SJCRH30 (cell line): ENCODE measurements around the gene GCHFR. TPM values are rescaled to one million over a fixed set of nuclear protein-coding genes. Genes with fewer than 3 reads are reported as not detected.
A peak's percentile ranks its signal among the peaks of the same experiment; 100 is the strongest.

Experiments
- DNase-seq, 2 experiments: peaks; one replicate each; pipeline ENCODE4 v3.0.0-alpha.2; 2015 to 2020
- H3K27ac ChIP-seq: fragments of 250-450 bp; sonication (Bioruptor Pico); 2 replicates; pipeline ENCODE4 v1.5.1; 2020; ENCODE audit warnings: mild to moderate bottlenecking, moderate library complexity
- H3K27me3 ChIP-seq: fragments of 250-450 bp; sonication (Bioruptor Pico); 2 replicates; pipeline ENCODE4 v1.5.1; 2020; ENCODE audit warnings: mild to moderate bottlenecking, moderate library complexity
- H3K36me3 ChIP-seq: fragments of 250-450 bp; sonication (Bioruptor Pico); 2 replicates; pipeline ENCODE4 v1.5.1; 2020; ENCODE audit warnings: mild to moderate bottlenecking, moderate library complexity
- H3K4me1 ChIP-seq: fragments of 250-450 bp; sonication (Bioruptor Pico); 2 replicates; pipeline ENCODE4 v1.5.1; 2020; ENCODE audit warnings: mild to moderate bottlenecking, moderate library complexity
- H3K4me3 ChIP-seq: fragments of 250-450 bp; sonication (Bioruptor Pico); 2 replicates; pipeline ENCODE4 v1.5.1; 2020; ENCODE audit warnings: mild to moderate bottlenecking, moderate library complexity
- H3K9me3 ChIP-seq: fragments of 250-450 bp; sonication (Bioruptor Pico); replicated peaks from 2 replicates; pipeline ENCODE4 v1.5.1; 2020; ENCODE audit warnings: mild to moderate bottlenecking, moderate library complexity
- total RNA-seq: library from RNA; depleted of rRNA; stranded (reverse); fragments of >200 nt; shearing (Covaris generic); gene quantifications from 2 replicates; pipeline ENCODE4 v1.2.3, GENCODE V29; 2014

Gene GCHFR
- total RNA-seq, 1 experiment from 2014 or later = not detected

GRCh38 chr15:40782609-40783227, 18.9 kb downstream of the GCHFR start:
- Histone ChIP-seq H3K36me3 (peaks cover 4% of the 10 kb centered on the region), H3K27ac (no peak overlapping the region), H3K4me1 (peaks cover 7% of the 10 kb centered on the region), H3K4me3 (no peak overlapping the region), H3K9me3 (no peaks in the 10 kb centered on the region), H3K27me3 (no peaks in the 10 kb centered on the region)
- DNase-seq = peak; percentile 49 to 70

- no peaks in the 10 kb centered on the region for H3K9me3 ChIP-seq
- H3K27me3 ChIP-seq = no peaks in the 10 kb centered on the region
- no peak for DNase-seq
- no peak overlapping the region for H3K4me3 ChIP-seq
- H3K4me1 ChIP-seq = peaks cover 22% of the 10 kb centered on the region
- no peak overlapping the region for H3K27ac ChIP-seq
- no peaks in the 10 kb centered on the region; the same call in none of the 2 replicates for H3K36me3 ChIP-seq
Observed at GRCh38 chr15:40785164-40785563, 21.3 kb downstream of the GCHFR start.

GRCh38 chr15:40785814-40786213, 21.9 kb downstream of the GCHFR start:
- no peak overlapping the region for H3K27ac ChIP-seq
- peaks cover 22% of the 10 kb centered on the region for H3K4me1 ChIP-seq
- no peaks in the 10 kb centered on the region for H3K9me3 ChIP-seq
- no peak overlapping the region for H3K4me3 ChIP-seq
- H3K27me3 ChIP-seq = no peaks in the 10 kb centered on the region
- H3K36me3 ChIP-seq = no peaks in the 10 kb centered on the region; the same call in none of the 2 replicates
- DNase-seq = no peak

GRCh38 chr15:40787344-40787841, 23.5 kb downstream of the GCHFR start:
- peaks cover 22% of the 10 kb centered on the region for H3K4me1 ChIP-seq
- H3K9me3 ChIP-seq = no peaks in the 10 kb centered on the region
- H3K27me3 ChIP-seq = no peaks in the 10 kb centered on the region
- H3K4me3 ChIP-seq = no peak overlapping the region
- no peaks in the 10 kb centered on the region; the same call in none of the 2 replicates for H3K36me3 ChIP-seq
- peak in 1 of 2 experiments; percentile 58 for DNase-seq
- H3K27ac ChIP-seq = no peak overlapping the region

GRCh38 chr15:40787991-40788390, 24.1 kb downstream of the GCHFR start:
- no peaks in the 10 kb centered on the region; the same call in none of the 2 replicates for H3K36me3 ChIP-seq
- H3K4me3 ChIP-seq = no peak overlapping the region
- H3K9me3 ChIP-seq = no peaks in the 10 kb centered on the region
- no peaks in the 10 kb centered on the region for H3K27me3 ChIP-seq
- no peak for DNase-seq
- peaks cover 22% of the 10 kb centered on the region for H3K4me1 ChIP-seq
- no peak overlapping the region for H3K27ac ChIP-seq

- peak; percentile 88 to 93 for DNase-seq
- Histone ChIP-seq H3K4me1 (peaks cover 22% of the 10 kb centered on the region), H3K27ac (peak overlapping the region; percentile 19; the same call in 1 of the 2 replicates), H3K9me3 (no peaks in the 10 kb centered on the region), H3K36me3 (no peaks in the 10 kb centered on the region; the same call in none of the 2 replicates), H3K27me3 (no peaks in the 10 kb centered on the region), H3K4me3 (no peak overlapping the region)
Observed at GRCh38 chr15:40789119-40789518, 25.3 kb downstream of the GCHFR start.

- no peak overlapping the region for H3K4me3 ChIP-seq
- no peaks in the 10 kb centered on the region; the same call in 1 of the 2 replicates for H3K36me3 ChIP-seq
- no peak overlapping the region for H3K27ac ChIP-seq
Observed at GRCh38 chr15:40789999-40790398, 26.1 kb downstream of the GCHFR start.

GRCh38 chr15:40790718-40791117, 26.9 kb downstream of the GCHFR start:
- no peaks in the 10 kb centered on the region for H3K27me3 ChIP-seq
- no peaks in the 10 kb centered on the region for H3K9me3 ChIP-seq
- no peak overlapping the region for H3K4me3 ChIP-seq
- H3K27ac ChIP-seq = no peak overlapping the region
- H3K36me3 ChIP-seq = no peaks in the 10 kb centered on the region; the same call in 1 of the 2 replicates
- peaks cover 22% of the 10 kb centered on the region for H3K4me1 ChIP-seq
- no peak for DNase-seq

More at GRCh38 chr15:40789999-40790398, 26.1 kb downstream of the GCHFR start:
- no peak for DNase-seq
- H3K4me1 ChIP-seq = peaks cover 22% of the 10 kb centered on the region
- H3K9me3 ChIP-seq = no peaks in the 10 kb centered on the region
- H3K27me3 ChIP-seq = no peaks in the 10 kb centered on the region

- peaks cover 19% of the 10 kb centered on the region for H3K4me1 ChIP-seq
- no peak overlapping the region for H3K4me3 ChIP-seq
- DNase-seq = no peak
- H3K9me3 ChIP-seq = no peaks in the 10 kb centered on the region
- H3K36me3 ChIP-seq = no peaks in the 10 kb centered on the region; the same call in 1 of the 2 replicates
- no peaks in the 10 kb centered on the region for H3K27me3 ChIP-seq
- H3K27ac ChIP-seq = no peak overlapping the region
Observed at GRCh38 chr15:40792394-40792793, 28.5 kb downstream of the GCHFR start.

GRCh38 chr15:40793216-40793989, 29.5 kb downstream of the GCHFR start:
- peaks cover 2% of the 10 kb centered on the region for H3K36me3 ChIP-seq
- H3K4me3 ChIP-seq = no peak overlapping the region
- no peak overlapping the region for H3K27ac ChIP-seq
- peaks cover 11% of the 10 kb centered on the region for H3K4me1 ChIP-seq
- DNase-seq = no peak
- H3K9me3 ChIP-seq = no peaks in the 10 kb centered on the region
- H3K27me3 ChIP-seq = no peaks in the 10 kb centered on the region

GRCh38 chr15:40796041-40796440, 32.2 kb downstream of the GCHFR start:
- no peak for DNase-seq
- Histone ChIP-seq H3K27ac (no peak overlapping the region), H3K27me3 (no peaks in the 10 kb centered on the region), H3K9me3 (no peaks in the 10 kb centered on the region), H3K4me1 (no peaks in the 10 kb centered on the region; the same call in 1 of the 2 replicates), H3K4me3 (no peak overlapping the region), H3K36me3 (peaks cover 2% of the 10 kb centered on the region)

GRCh38 chr15:40796512-40796911, 32.6 kb downstream of the GCHFR start:
- Histone ChIP-seq H3K27me3 (no peaks in the 10 kb centered on the region), H3K36me3 (peaks cover 2% of the 10 kb centered on the region), H3K9me3 (no peaks in the 10 kb centered on the region), H3K4me1 (no peaks in the 10 kb centered on the region; the same call in 1 of the 2 replicates), H3K4me3 (no peak overlapping the region), H3K27ac (no peak overlapping the region)
- DNase-seq = no peak

- no peaks in the 10 kb centered on the region for H3K9me3 ChIP-seq
- H3K27ac ChIP-seq = no peak overlapping the region
- no peak overlapping the region for H3K4me3 ChIP-seq
- no peaks in the 10 kb centered on the region for H3K4me1 ChIP-seq
- peaks cover 2% of the 10 kb centered on the region; the same call in 1 of the 2 replicates for H3K36me3 ChIP-seq
- H3K27me3 ChIP-seq = no peaks in the 10 kb centered on the region
- no peak for DNase-seq
Observed at GRCh38 chr15:40799523-40799922, 35.7 kb downstream of the GCHFR start.

- DNase-seq = no peak
- H3K27ac ChIP-seq = no peak overlapping the region
- no peaks in the 10 kb centered on the region for H3K9me3 ChIP-seq
- H3K4me3 ChIP-seq = no peak overlapping the region
- H3K36me3 ChIP-seq = no peaks in the 10 kb centered on the region
- H3K4me1 ChIP-seq = no peaks in the 10 kb centered on the region
- no peaks in the 10 kb centered on the region for H3K27me3 ChIP-seq
Observed at GRCh38 chr15:40803076-40803475, 39.2 kb downstream of the GCHFR start.

- no peaks in the 10 kb centered on the region for H3K9me3 ChIP-seq
- no peaks in the 10 kb centered on the region for H3K36me3 ChIP-seq
- no peak overlapping the region for H3K27ac ChIP-seq
- H3K27me3 ChIP-seq = no peaks in the 10 kb centered on the region
- DNase-seq = no peak
- H3K4me1 ChIP-seq = no peaks in the 10 kb centered on the region
- no peak overlapping the region for H3K4me3 ChIP-seq
Observed at GRCh38 chr15:40803688-40804087, 39.8 kb downstream of the GCHFR start.
